Lower lobe of right lung (tissue), 2 donors: ENCODE results near the gene PCOLCE2. TPM values are rescaled to one million over a fixed set of nuclear protein-coding genes. Genes with fewer than 3 reads are reported as not detected.

Source experiments
- ATAC-seq, 2 donors: fragments of 200-7000 bp; cut with Tn5 transposase; one replicate each; pipeline ENCODE4 v1.9.1; 2020 to 2022; ENCODE audit warnings: mild to moderate bottlenecking in 2 of 2, moderate library complexity in 2 of 2
- DNase-seq: peaks from one replicate; pipeline ENCODE4 v3.0.0-alpha.2; 2020
- H3K27ac ChIP-seq: fragments of 200-600 bp; one replicate; pipeline ENCODE4 v1.8.0; 2022
- H3K27me3 ChIP-seq: fragments of 200-600 bp; one replicate; pipeline ENCODE4 v1.8.0; 2022; ENCODE audit warnings: low read depth
- H3K36me3 ChIP-seq: fragments of 200-600 bp; one replicate; pipeline ENCODE4 v1.8.0; 2022; ENCODE audit warnings: mild to moderate bottlenecking
- H3K4me1 ChIP-seq: fragments of 200-600 bp; one replicate; pipeline ENCODE4 v1.8.0; 2022
- H3K4me3 ChIP-seq: fragments of 200-600 bp; one replicate; pipeline ENCODE4 v1.8.0; 2022; ENCODE audit warnings: mild to moderate bottlenecking
- H3K9me3 ChIP-seq: fragments of 200-600 bp; one replicate; pipeline ENCODE4 v1.8.0; 2022
- CTCF ChIP-seq: fragments of 200-600 bp; IDR thresholded peaks from one replicate; pipeline ENCODE4 v1.8.0; 2022; ENCODE audit warnings: antibody characterized with exemption, mild to moderate bottlenecking
- intact Hi-C: fragments of 100-400 bp; cut with DNase I; formaldehyde crosslinking; loops from one replicate; pipeline ENCODE4 v1.11.0; 2022
- total RNA-seq: library from RNA; stranded (reverse); fragmentation: NEBNext Ultra II Directional; extraction: Animal tissue kit (Norgen Biotek cat#: 25700); gene quantifications from one replicate; pipeline ENCODE4 v1.2.1, GENCODE V29; 2021
- donor health status: DM: no; HTN: yes; CAD: no; lungs with severe emphysema.

PCOLCE2 gene
- total RNA-seq, 1 donor from 2014 or later, result 41.0 TPM

GRCh38 chr3:142930463-142930862, 41.6 kb upstream of the PCOLCE2 start:
- Histone ChIP-seq H3K9me3 (no peaks in the 10 kb centered on the region), H3K36me3 (no peaks in the 10 kb centered on the region), H3K4me3 (no peak overlapping the region), H3K27ac (no peak overlapping the region), H3K4me1 (no peaks in the 10 kb centered on the region), H3K27me3 (no peaks in the 10 kb centered on the region)
- intact Hi-C loops, result no loop called here
- no peak for TF ChIP-seq CTCF
- ATAC-seq, result no peak
- DNase-seq, result no peak

GRCh38 chr3:142929890-142930289, 41.0 kb upstream of the PCOLCE2 start:
- no peak overlapping the region for H3K4me3 ChIP-seq
- TF ChIP-seq CTCF, result no peak
- no peak for ATAC-seq

GRCh38 chr3:142929109-142929508, 40.2 kb upstream of the PCOLCE2 start:
- TF ChIP-seq CTCF, result peak; percentile 37
- no peaks in the 10 kb centered on the region for H3K9me3 ChIP-seq
- H3K4me1 ChIP-seq, result no peaks in the 10 kb centered on the region
- intact Hi-C loops, result no loop called here
- H3K27me3 ChIP-seq, result no peaks in the 10 kb centered on the region
- DNase-seq (peak; percentile 61), ATAC-seq (peak; percentile 51 to 66)
- H3K36me3 ChIP-seq, result no peaks in the 10 kb centered on the region
- no peak overlapping the region for H3K27ac ChIP-seq
- H3K4me3 ChIP-seq, result no peak overlapping the region

More at GRCh38 chr3:142929890-142930289, 41.0 kb upstream of the PCOLCE2 start:
- intact Hi-C loops, result no loop called here
- H3K4me1 ChIP-seq, result no peaks in the 10 kb centered on the region
- no peaks in the 10 kb centered on the region for H3K27me3 ChIP-seq
- no peak for DNase-seq
- no peaks in the 10 kb centered on the region for H3K36me3 ChIP-seq
- no peak overlapping the region for H3K27ac ChIP-seq
- no peaks in the 10 kb centered on the region for H3K9me3 ChIP-seq

- H3K36me3 ChIP-seq, result no peaks in the 10 kb centered on the region
- ATAC-seq (no peak), DNase-seq (no peak)
- no peak for TF ChIP-seq CTCF
- H3K9me3 ChIP-seq, result no peaks in the 10 kb centered on the region
- no peaks in the 10 kb centered on the region for H3K27me3 ChIP-seq
- intact Hi-C loops, result no loop called here
- no peak overlapping the region for H3K4me3 ChIP-seq
- H3K27ac ChIP-seq, result no peak overlapping the region
- H3K4me1 ChIP-seq, result no peaks in the 10 kb centered on the region
Observed at GRCh38 chr3:142926368-142926944, 37.6 kb upstream of the PCOLCE2 start.

GRCh38 chr3:142925140-142925539, 36.3 kb upstream of the PCOLCE2 start:
- ATAC-seq (no peak), DNase-seq (no peak)
- H3K9me3 ChIP-seq, result no peaks in the 10 kb centered on the region
- intact Hi-C loops, result no loop called here
- H3K36me3 ChIP-seq, result no peaks in the 10 kb centered on the region
- no peak overlapping the region for H3K27ac ChIP-seq
- no peak for TF ChIP-seq CTCF
- no peaks in the 10 kb centered on the region for H3K4me1 ChIP-seq
- H3K4me3 ChIP-seq, result no peak overlapping the region
- H3K27me3 ChIP-seq, result no peaks in the 10 kb centered on the region
